Testis (tissue), 3 donors: ENCODE results near the gene OR51B5. TPM values are rescaled to one million over a fixed set of nuclear protein-coding genes. Genes with fewer than 3 reads are reported as not detected.
"Not testable (repeated sequence)": the region's sequence is repeated elsewhere in the genome, so short reads cannot be mapped to it uniquely, and the experiment has no call there.

Source experiments
- DNase-seq: peaks from one replicate; pipeline ENCODE4 v3.0.0-alpha.2; 2019
- H3K27ac ChIP-seq, 2 donors: fragments of 200-600 bp; sonication (generic); one replicate each; pipeline ENCODE4 v1.5.1; 2019
- H3K27me3 ChIP-seq: fragments of 200-600 bp; sonication (generic); one replicate; pipeline ENCODE4 v1.5.1; 2019
- H3K36me3 ChIP-seq: fragments of 200-600 bp; sonication (generic); one replicate; pipeline ENCODE4 v1.5.1; 2017; ENCODE audit warnings: low read depth; ENCODE audit errors: missing control alignments
- H3K4me1 ChIP-seq: fragments of 200-600 bp; sonication (generic); one replicate; pipeline ENCODE4 v1.5.1; 2019
- H3K4me3 ChIP-seq, 2 donors: fragments of 200-600 bp; sonication (generic); one replicate each; pipeline ENCODE4 v1.5.1; 2017 to 2019
- H3K9me3 ChIP-seq: fragments of 200-600 bp; sonication (generic); one replicate; pipeline ENCODE4 v1.5.1; 2017
- POLR2A ChIP-seq: fragments of 450-650 bp; IDR thresholded peaks from one replicate; pipeline ENCODE4 v1.6.1; 2017; ENCODE audit warnings: antibody characterized with exemption, mild to moderate bottlenecking, moderate library complexity
- WGBS, 2 donors: methylation state at CpG; one replicate each; pipeline ENCODE4 v1.1.5; 2018; 5-methylcytosine and 5-hydroxymethylcytosine counted together
- intact Hi-C: fragments of 100-400 bp; cut with DNase I; formaldehyde crosslinking; loops from one replicate; pipeline ENCODE4 v1.15.1; 2023; ENCODE audit warnings: low total_unique reads
- polyA plus RNA-seq: library from polyadenylated mRNA; stranded (reverse); fragments of 350-450 nt; fragmentation: Illumina TruSeq; extraction: RNeasy Lipid Tissue Mini Kit (QIAGEN cat#74804); gene quantifications from one replicate; pipeline ENCODE4 v1.2.3, GENCODE V29; 2014; ENCODE audit warnings: low read depth, low replicate concordance; ENCODE audit not compliant: insufficient read depth
- total RNA-seq, 2 donors: library from RNA; depleted of rRNA; stranded (reverse); fragments of >200 nt; gene quantifications; one replicate each; pipeline ENCODE4 v1.2.3, GENCODE V29; 2016
- TF ChIP-seq, protein P1 (sequence below), 3 experiments: fragments of 450-650 bp in 2 of 3; fragments of 200-600 bp in 1 of 3; sonication (generic) in 1 of 3; IDR thresholded peaks; one replicate each; pipeline ENCODE4 v1.5.1; 2016 to 2019; ENCODE audit warnings: antibody characterized with exemption in 3 of 3, mild to moderate bottlenecking in 2 of 3, moderate library complexity in 1 of 3

The OR51B5 gene
- total and polyA plus RNA-seq, 3 donors from 2014 or later, result 0.78 to 2.7 (median 1.3) TPM

DNA sequence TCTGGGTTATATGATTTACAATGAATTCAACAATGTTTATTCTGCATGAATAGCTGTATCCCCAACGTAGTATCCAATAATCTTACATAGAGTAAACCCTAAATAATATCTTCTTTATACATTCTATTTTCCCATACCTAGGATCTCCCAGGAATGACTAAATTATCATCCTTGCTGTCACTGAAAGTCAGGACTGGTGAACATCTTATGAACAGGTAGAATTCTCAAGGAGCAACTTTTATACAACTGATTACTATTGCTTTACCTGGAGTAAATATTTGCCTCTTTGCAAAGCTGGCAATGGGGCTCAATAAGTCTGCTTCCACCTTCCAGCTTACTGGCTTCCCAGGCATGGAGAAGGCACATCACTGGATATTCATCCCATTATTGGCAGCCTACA, 7.9 kb upstream of the OR51B5 start, which contains the start of gene OR51B6:
TSS of gene OR51B6 (plus strand) at position 301 of the 400 bp plus-strand sequence. CDS start at position 301, 0 bp downstream.
- TF ChIP-seq, protein P1, sequence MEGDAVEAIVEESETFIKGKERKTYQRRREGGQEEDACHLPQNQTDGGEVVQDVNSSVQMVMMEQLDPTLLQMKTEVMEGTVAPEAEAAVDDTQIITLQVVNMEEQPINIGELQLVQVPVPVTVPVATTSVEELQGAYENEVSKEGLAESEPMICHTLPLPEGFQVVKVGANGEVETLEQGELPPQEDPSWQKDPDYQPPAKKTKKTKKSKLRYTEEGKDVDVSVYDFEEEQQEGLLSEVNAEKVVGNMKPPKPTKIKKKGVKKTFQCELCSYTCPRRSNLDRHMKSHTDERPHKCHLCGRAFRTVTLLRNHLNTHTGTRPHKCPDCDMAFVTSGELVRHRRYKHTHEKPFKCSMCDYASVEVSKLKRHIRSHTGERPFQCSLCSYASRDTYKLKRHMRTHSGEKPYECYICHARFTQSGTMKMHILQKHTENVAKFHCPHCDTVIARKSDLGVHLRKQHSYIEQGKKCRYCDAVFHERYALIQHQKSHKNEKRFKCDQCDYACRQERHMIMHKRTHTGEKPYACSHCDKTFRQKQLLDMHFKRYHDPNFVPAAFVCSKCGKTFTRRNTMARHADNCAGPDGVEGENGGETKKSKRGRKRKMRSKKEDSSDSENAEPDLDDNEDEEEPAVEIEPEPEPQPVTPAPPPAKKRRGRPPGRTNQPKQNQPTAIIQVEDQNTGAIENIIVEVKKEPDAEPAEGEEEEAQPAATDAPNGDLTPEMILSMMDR (IDR thresholded peaks at IDR 0.05), result no peak
- no peak for TF ChIP-seq POLR2A
- Histone ChIP-seq H3K9me3 (no peaks in the 10 kb centered on the region), H3K4me1 (no peaks in the 10 kb centered on the region), H3K27me3 (no peaks in the 10 kb centered on the region), H3K4me3 (no peak within 1 kb of the TSS), H3K27ac (no peak within 1 kb of the TSS), H3K36me3 (no peaks in the 10 kb centered on the region)
- whole genome bisulfite sequencing, 2 donors, result 84 to 94% methylated on average over 1 of the region's 1 CpG
- intact Hi-C loops, result no loop called here
- DNase-seq, result no peak

DNA sequence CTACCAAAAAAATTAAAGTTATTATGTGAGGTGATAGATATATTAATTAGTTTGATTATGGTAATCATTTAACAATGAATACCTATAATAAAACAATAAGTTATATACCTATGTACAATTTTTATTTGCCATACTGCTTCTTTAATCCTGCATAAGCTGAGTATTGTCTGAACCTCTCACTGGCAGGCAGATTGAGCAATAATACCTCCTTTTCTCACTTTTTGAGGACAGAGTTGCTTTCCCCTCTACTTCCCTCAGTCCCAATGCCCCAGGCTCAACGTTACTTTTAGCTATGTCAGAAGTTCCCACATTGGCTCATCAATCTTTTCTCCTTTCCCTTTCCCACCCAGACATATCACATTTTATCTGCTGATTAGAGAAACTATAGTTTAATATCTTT, 6.2 kb upstream of the OR51B5 start:
- 31 to 65% methylated on average over 1 of the region's 1 CpG for WGBS, 2 donors
- intact Hi-C loops, result no loop called here
- no peaks in the 10 kb centered on the region for H3K4me1 ChIP-seq

DNA sequence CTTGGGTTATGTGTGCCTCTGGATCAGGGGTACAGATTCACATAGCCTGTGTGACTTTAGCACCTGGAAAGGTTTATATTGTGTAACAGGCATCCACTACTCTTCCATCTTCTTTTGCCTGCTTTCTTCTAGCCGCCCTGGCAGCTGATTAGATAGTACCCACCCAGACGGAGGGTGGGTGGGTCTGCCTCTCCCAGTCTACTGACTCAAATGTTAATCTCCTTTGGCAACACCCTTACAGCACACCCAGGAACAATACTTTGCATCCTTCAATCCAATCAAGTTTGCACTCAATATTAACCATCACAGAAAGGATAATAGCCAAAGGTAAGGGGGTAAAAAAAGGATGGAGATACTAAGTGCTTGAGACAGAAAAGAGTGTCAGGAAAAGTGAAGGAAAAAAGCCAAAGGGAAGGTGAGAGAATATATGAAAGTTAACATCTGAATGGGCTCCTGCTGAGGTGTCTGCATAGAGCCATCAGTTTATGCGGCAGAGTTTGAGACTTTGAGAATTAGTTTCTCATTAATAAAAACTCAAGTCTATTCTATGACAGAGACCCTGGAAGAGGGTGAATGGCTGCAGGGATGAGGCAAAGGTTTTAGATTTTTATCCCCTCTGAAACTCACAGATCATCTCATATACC, 5.3 kb upstream of the OR51B5 start:
- DNase-seq, result no peak
- no peak overlapping the region for H3K4me3 ChIP-seq
- H3K4me1 ChIP-seq, result no peaks in the 10 kb centered on the region
- 42 to 44% methylated on average over 3 of the region's 3 CpGs for WGBS, 2 donors
- no peak for TF ChIP-seq POLR2A
- TF ChIP-seq, protein P1 (IDR thresholded peaks at IDR 0.05), result no peak
- H3K27ac ChIP-seq, result no peak overlapping the region
- no peaks in the 10 kb centered on the region for H3K27me3 ChIP-seq
- no peaks in the 10 kb centered on the region for H3K9me3 ChIP-seq
- intact Hi-C loops, result no loop called here
- H3K36me3 ChIP-seq, result no peaks in the 10 kb centered on the region

More for the DNA sequence above, 6.2 kb upstream of the OR51B5 start:
- DNase-seq, result no peak
- Histone ChIP-seq H3K4me3 (no peak overlapping the region), H3K27ac (no peak overlapping the region), H3K36me3 (no peaks in the 10 kb centered on the region), H3K27me3 (no peaks in the 10 kb centered on the region), H3K9me3 (no peaks in the 10 kb centered on the region)
- TF ChIP-seq POLR2A, result no peak
- TF ChIP-seq, protein P1 (IDR thresholded peaks at IDR 0.05), result no peak

DNA sequence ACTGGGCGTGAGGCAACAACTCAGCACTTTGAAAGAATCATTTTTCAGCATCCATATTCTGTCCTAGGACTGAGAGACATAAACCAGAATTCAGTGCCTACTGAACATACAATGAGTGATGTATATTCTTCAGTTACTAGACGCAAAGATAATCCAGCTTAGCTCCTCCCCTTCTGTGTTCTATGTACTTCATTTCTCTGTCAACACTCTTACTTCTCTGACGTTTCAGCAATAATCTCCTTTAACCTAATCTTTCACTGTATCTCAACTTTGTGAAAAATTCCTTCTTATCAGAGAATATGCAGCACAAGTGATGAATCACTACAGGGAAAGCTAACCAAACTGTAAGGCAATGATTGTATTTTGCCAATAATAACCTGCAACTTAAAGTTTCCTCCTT, 2.5 kb upstream of the OR51B5 start:
- no peak overlapping the region for H3K4me3 ChIP-seq
- H3K36me3 ChIP-seq, result no peaks in the 10 kb centered on the region
- no peak overlapping the region for H3K27ac ChIP-seq
- WGBS, 2 donors, result 73 to 74% methylated on average over 3 of the region's 3 CpGs
- H3K27me3 ChIP-seq, result no peaks in the 10 kb centered on the region
- no peaks in the 10 kb centered on the region for H3K4me1 ChIP-seq
- DNase-seq, result no peak
- H3K9me3 ChIP-seq, result no peaks in the 10 kb centered on the region
- intact Hi-C loops, result no loop called here
- TF ChIP-seq, protein P1 (IDR thresholded peaks at IDR 0.05), result no peak
- no peak for TF ChIP-seq POLR2A

DNA sequence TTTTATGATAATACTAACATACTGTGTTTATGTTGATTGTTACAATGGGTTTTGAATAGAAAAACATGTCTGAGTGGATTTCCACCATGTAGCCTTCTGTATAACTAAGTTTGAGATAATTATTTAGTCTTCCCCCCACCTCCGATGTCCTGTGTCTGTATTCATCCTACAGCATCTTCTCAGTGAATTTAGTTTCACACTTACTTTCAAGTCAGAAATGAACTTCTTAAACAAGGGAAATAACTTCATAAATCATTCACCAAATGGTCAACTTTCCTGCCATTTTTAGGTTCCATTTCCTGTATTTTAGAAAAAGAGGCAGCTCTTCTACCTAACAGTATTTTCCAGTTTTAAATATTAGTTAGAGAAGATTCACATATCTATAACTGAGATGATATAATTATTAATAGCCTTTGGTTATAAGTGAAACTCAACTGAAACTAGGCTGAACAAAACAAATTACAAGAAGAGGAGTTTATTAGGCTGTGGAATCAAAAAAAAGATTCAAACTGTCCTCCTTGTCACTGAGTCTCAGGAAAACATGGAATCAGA, 3.5 kb downstream of the OR51B5 start:
- DNase-seq, result no peak
- WGBS, 2 donors, result 88 to 93% methylated on average over 1 of the region's 1 CpG

DNA sequence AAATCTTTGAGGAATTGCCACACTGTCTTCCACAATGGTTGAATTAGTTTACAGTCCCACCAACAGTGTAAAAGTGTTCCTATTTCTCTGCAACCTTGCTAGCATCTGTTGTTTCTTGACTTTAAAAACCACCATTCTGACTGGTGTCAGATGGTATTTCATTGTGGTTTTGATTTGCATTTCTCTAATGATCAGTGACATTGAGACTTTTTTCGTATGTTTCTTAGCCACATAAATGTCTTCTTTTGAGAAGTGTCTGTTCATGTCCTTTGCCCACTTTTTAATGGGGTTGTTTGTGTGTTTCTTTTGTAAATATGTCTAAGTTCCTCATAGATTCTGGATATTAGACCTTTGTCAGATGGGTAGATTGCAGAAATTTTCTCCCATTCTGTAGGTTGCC, 6.1 kb downstream of the OR51B5 start:
- H3K27me3 ChIP-seq, H3K36me3 ChIP-seq, H3K4me1 ChIP-seq, H3K9me3 ChIP-seq, H3K4me3 ChIP-seq, H3K27ac ChIP-seq, intact Hi-C loops, DNase-seq: not testable (repeated sequence)
- 91 to 96% methylated on average over 1 of the region's 1 CpG for WGBS, 2 donors

More for the DNA sequence above, 3.5 kb downstream of the OR51B5 start:
- Histone ChIP-seq H3K9me3 (no peaks in the 10 kb centered on the region), H3K36me3 (no peaks in the 10 kb centered on the region), H3K27ac (no peak overlapping the region), H3K4me1 (no peaks in the 10 kb centered on the region), H3K27me3 (no peaks in the 10 kb centered on the region), H3K4me3 (no peak overlapping the region)
- TF ChIP-seq POLR2A, result no peak
- intact Hi-C loops, result no loop called here
